ENCODE results near the gene DEFB118.
"Not testable (repeated sequence)": the region's sequence is repeated elsewhere in the genome, so short reads cannot be mapped to it uniquely, and the experiment has no call there.

DEFB118 gene

GRCh38 chr20:31368301-31368700 is at the start of gene DEFB118:
Gene DEFB118 (plus strand): TSS chr20:31368601. CDS start chr20:31368651, 50 bp downstream.
- no peak for DNase-seq (ENCODE audit: low read depth)

- no peak for DNase-seq (ENCODE audit: low read depth)
Measured at GRCh38 chr20:31322504-31322903, 45.9 kb upstream of the DEFB118 start.

- DNase-seq (ENCODE audit: low read depth), result no peak
Measured at GRCh38 chr20:31330893-31331292, 37.5 kb upstream of the DEFB118 start.

- no peak for DNase-seq (ENCODE audit: low read depth)
Measured at GRCh38 chr20:31341470-31341869, 26.9 kb upstream of the DEFB118 start.

GRCh38 chr20:31355981-31356380 is 12.4 kb upstream of the DEFB118 start:
- DNase-seq (ENCODE audit: low read depth), result no peak

- no peak for DNase-seq (ENCODE audit: low read depth)
Measured at GRCh38 chr20:31363295-31363694, 5.1 kb upstream of the DEFB118 start.

- not testable (repeated sequence) for DNase-seq (ENCODE audit: low read depth)
Measured at GRCh38 chr20:31364272-31364671, 4.1 kb upstream of the DEFB118 start.

- no peak for DNase-seq (ENCODE audit: low read depth)
Measured at GRCh38 chr20:31374346-31374745, 5.9 kb downstream of the DEFB118 start.

GRCh38 chr20:31390490-31390889 is 22.1 kb downstream of the DEFB118 start, which contains the start of gene DEFB119:
Gene DEFB119 (minus strand): TSS chr20:31390590. CDS start chr20:31390483, 107 bp downstream.
- no peak for DNase-seq (ENCODE audit: low read depth)

GRCh38 chr20:31392836-31393235 is 24.4 kb downstream of the DEFB118 start:
- DNase-seq (ENCODE audit: low read depth), result no peak

GRCh38 chr20:31394900-31395299 is 26.5 kb downstream of the DEFB118 start:
- DNase-seq (ENCODE audit: low read depth), result no peak

- DNase-seq (ENCODE audit: low read depth), result no peak
Measured at GRCh38 chr20:31403886-31404285, 35.5 kb downstream of the DEFB118 start.

GRCh38 chr20:31406115-31406514 is 37.7 kb downstream of the DEFB118 start, which contains the start of gene DEFB121:
Gene DEFB121 (minus strand): TSS chr20:31406215. CDS start chr20:31406152, 63 bp downstream.
- no peak for DNase-seq (ENCODE audit: low read depth)

- no peak for DNase-seq (ENCODE audit: low read depth)
Measured at GRCh38 chr20:31410011-31410410, 41.6 kb downstream of the DEFB118 start.

- DNase-seq (ENCODE audit: low read depth), result no peak
Measured at GRCh38 chr20:31414381-31414780, 46.0 kb downstream of the DEFB118 start.

GRCh38 chr20:31415653-31416052 is 47.3 kb downstream of the DEFB118 start:
- DNase-seq (ENCODE audit: low read depth), result no peak

- no peak for DNase-seq (ENCODE audit: low read depth)
Measured at GRCh38 chr20:31418307-31418706, 49.9 kb downstream of the DEFB118 start.
